GM21367 (cell line): ENCODE results near the gene VOPP1.
"Not testable (repeated sequence)": the region's sequence is repeated elsewhere in the genome, so short reads cannot be mapped to it uniquely, and the experiment has no call there.

ENCODE experiments used
- ATAC-seq: cut with Tn5 transposase; IDR thresholded peaks from one replicate; pipeline ENCODE4 v1.9.1; 2021; ENCODE audit not compliant: unreplicated experiment

The VOPP1 gene

DNA sequence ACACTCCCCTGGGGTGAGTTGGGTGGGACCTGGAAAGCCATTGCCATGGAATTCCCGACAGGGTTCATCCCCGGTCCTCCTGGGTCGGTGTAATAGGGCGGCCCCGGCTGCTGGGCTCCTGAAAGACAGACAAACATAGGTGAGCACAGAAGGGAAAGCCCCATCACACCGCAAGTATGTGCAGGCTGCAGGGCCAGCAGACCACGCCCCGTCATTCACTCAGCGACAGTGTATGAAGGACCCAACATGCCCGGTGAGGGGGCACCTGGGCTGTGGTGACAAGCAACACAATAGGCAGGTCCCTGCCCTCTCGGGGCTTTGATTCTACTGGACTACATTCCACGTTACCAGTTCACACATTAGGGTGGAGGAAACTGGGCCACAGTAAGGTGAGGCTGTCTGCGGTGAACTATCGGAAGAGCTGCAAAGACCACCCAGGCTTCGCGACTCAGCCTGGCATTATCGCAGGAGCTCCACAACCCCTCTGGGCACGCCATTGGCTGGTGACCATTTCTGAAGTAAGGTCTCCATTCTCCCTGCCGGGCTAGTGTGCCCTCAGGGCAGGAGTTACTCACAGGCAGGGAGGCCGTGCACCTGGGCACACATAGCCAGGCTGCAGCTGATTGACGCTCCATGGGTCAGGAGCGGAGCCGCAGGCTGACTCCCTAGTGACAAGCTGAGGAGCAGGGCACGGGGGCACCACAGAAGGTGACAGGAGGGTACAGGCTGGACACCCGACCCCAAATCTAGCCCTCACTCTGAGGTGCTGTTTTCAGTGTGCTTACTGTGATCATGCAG lies 99.2 kb downstream of the VOPP1 start:
- ATAC-seq: no peak

GRCh38 chr7:55472406-55472805 lies 99.9 kb downstream of the VOPP1 start:
- ATAC-seq: not testable (repeated sequence)

DNA sequence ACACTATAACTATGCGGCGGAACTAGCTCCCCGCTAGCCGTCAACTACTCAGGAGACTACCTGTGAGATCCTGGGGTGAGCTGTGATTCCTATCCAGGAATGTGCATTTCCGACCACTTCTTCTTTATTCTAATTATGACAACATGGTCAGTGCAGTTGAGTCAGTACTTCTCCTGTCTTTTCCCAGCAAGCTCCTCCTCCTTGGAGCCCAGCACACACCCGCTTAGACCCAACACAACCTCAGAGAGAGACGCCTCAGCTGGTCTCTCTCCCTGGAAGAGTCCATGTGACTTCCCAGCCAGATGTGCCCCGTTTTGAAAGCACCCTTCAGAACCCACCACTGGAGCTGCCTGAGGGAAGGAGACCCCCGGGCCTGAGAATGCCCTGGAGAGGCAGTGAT lies 100.7 kb downstream of the VOPP1 start:
- not testable (repeated sequence) for ATAC-seq

GRCh38 chr7:55470261-55470660 lies 102.0 kb downstream of the VOPP1 start:
- no peak for ATAC-seq

DNA sequence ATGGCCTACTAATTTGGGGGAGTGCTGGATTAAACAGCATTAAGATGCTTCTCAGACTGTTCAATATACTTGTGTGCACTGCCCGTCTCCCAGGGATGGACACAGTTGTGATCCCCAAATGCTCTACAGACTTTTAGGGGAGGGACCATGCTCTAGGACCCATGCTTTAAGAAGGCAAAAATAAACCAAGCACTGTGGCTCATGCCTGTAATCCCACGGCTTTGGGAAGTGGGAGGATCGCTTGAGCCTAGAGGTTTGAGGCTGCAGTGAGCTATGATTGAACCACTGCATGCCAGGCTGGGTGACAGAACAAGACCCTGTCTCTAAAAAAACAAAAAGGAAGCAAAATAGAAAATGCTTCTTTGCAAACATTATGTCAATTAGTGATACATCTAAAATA lies 102.6 kb downstream of the VOPP1 start:
- no peak for ATAC-seq

- no peak for ATAC-seq
These were observed 103.0 kb downstream of the VOPP1 start for GRCh38 chr7:55469271-55469681.

DNA sequence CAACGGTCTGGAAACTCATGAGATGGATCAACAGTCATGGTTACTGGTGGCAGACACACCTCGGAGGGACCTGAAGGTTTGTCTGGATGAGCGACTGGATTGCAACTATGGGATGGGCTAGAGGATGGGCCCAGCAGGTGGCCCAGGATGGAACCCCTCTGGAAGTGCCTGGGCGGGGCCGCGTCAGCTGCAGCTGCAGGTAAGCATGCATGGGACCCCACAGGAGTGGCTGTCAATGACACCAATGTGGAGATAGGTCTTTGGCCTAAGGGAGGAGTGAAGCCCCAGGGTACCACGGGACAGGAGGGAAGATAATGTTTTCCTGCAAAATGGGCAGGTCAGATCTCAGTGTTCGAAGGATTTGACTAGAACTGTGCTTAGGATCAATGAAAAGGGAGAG lies 103.8 kb downstream of the VOPP1 start:
- ATAC-seq: no peak

DNA sequence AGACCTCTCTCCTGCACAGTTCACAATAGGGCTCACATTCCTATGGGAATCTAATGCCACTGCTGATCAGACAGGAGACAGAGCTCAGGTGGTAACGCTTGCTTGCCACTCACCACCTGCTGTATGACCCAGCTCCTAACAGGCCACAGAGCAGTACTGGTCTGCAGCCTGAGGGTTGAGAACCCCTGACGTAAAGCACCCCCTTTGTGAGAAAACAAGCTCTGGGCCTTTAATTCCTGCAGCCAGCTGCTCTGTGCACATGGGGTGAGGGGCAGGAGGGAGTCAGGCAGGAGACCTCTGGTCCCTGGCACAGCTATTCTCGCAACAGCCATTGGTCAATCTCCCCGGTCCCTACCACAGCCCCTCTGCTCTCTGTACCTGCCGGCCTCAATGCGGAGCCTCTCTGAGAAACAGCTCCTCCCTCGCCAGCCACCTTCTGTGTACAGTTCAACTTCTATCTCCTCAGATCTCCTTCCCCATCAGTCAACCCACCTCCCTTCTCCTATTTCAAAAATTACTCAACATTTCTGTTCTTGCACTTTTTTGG lies 105.2 kb downstream of the VOPP1 start:
- ATAC-seq: no peak

GRCh38 chr7:55465691-55466090 lies 106.6 kb downstream of the VOPP1 start:
- no peak for ATAC-seq

DNA sequence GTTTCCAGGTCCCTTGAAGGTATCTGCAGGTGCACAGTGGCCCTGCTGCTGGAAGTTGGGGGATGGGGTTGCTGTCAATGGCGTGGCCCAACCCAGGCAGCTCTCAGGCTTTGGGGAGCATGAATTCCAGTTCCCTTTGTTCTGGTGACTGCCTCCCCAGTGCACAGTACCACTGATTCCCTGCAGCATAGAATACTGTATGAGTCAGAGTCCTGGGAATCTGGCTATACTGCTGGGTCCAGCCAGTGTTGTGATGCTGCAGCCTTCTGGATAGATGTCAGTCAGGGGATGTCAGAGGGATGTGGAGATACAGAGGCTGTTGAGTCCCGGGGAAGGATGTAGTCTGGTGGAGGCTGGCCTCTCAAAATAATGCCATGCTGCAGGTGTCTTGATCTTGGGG lies 107.9 kb downstream of the VOPP1 start:
- ATAC-seq: no peak

DNA sequence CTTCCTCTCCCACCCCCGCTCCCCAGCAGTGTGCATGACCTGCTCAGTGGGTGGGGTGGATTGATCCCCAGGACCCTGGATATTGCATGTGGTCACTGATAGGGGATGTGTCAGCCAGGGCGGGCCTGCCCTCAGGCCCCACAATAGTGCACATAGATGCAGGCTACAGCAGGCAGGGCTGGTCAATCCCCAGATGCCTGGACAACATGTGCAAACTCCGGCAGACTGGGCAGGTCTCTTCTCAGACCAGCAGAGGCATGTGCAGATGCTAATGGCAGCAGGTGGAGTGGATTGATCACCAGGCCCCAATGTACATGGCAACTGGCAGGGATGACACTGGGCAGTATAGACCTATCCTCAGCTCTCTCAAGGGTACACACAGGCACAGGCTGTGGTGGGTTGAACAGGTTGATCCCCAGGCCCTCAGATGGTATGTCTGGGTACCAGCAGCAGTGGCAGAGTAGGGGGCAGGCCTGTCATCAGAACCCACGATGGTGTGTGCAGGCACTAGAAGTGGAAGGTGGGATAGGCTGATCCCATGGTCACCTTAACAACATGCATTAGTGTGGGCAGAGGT lies 108.5 kb downstream of the VOPP1 start:
- no peak for ATAC-seq

- no peak for ATAC-seq
These were observed 114.0 kb downstream of the VOPP1 start for GRCh38 chr7:55458351-55458750.

GRCh38 chr7:55457801-55458200 lies 114.5 kb downstream of the VOPP1 start:
- ATAC-seq: no peak

GRCh38 chr7:55452971-55453370 lies 119.3 kb downstream of the VOPP1 start:
- ATAC-seq: no peak

DNA sequence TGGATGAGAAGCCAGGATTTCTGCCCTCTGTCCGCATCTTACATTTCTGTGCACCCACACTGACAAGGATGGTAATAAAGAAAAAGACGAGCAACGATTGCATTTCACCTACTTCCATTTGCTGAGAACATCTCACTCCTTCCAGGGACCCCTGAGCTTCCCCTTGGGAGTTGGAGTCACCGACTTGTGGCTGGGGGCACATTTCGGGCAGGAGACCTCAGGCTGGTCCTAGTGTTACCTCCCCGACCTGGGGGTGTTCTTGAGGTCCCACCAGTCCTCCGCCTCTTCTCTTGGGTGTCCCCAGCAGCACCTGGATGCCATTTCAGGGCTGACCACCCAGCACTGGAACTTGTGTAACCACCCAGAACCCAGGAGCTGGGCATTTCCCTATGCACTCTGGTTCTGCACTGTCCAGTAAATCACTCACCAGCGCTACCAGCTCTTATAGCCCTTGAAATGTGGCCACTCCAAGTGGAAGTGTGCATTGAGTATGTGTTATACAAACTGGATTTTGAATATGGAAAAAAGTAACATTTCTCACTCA lies 122.2 kb downstream of the VOPP1 start:
- no peak for ATAC-seq

- no peak for ATAC-seq
These were observed 122.9 kb downstream of the VOPP1 start for GRCh38 chr7:55449205-55449991.

DNA sequence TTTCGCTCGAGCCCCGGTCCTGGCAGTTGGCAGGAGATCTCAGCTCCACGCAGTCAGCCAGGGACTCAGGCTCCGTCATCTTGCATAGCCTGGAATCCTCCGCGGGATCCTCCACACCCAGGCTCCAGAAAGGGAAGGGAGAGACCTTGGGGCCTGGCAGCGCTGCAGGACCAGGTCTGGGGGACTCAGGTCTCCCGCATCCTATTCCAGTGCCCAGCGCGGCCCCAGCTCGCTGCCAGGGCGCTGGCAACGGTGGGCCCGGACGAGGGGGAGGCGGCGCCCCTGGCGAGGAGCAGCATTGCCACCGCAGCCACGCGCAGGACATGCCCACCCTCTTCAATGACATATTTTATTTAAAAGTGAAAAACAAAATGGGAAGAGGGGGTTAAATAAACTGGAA lies 123.8 kb downstream of the VOPP1 start:
- no peak for ATAC-seq

DNA sequence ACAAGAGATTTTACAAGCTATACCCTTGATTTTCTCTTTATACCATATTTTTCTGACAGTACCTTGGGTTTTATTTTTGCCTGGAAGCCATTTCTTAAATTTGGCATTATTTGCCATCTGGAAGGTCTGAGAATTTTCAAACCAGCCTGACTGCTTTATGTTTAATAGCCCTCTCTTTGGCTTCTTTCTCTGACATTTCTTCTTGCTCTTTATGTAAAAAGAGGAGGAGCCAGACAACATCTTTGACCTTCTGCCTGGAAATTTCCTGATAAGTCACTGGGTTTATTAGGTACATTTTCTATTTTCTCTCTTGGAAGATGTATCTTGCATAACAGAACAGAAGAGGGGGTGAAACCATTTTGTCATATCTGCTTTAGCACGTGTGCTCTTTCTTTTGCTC lies 127.5 kb downstream of the VOPP1 start:
- no peak for ATAC-seq

GRCh38 chr7:55441774-55442522 lies 130.4 kb downstream of the VOPP1 start:
- no peak for ATAC-seq

DNA sequence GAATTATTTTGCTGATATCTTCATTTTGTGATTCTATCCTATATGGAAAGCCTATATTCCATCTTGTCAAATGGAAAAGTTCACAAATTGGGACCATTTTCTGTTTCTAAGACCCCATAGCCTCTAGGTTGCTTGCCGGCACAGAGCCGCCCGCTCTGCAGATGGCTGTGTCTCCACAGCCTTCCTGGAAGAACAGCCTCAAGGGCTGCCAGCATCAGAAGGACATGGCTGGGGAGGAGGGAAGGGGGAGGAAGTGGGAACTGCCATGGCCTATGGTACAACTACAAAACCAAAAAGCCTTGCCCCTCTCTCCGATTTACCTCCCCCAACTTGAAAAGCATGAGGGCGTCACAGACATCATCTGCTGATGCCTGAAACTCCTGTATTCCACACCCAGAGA lies 131.3 kb downstream of the VOPP1 start:
- no peak for ATAC-seq
